Left ventricle myocardium superior (tissue), 1 donor: ENCODE data around the gene CFAP73. TPM values are rescaled to one million over a fixed set of nuclear protein-coding genes. Genes with fewer than 3 reads are reported as not detected.
"Not testable (repeated sequence)": the region's sequence is repeated elsewhere in the genome, so short reads cannot be mapped to it uniquely, and the experiment has no call there.

ENCODE experiments used
- ATAC-seq: fragments of 200-7000 bp; cut with Tn5 transposase; one replicate; pipeline ENCODE4 v1.9.1; 2020; ENCODE audit warnings: mild to moderate bottlenecking, moderate library complexity
- DNase-seq: peaks from one replicate; pipeline ENCODE4 v3.0.0-alpha.2; 2020
- intact Hi-C: fragments of 100-400 bp; cut with micrococcal nuclease; formaldehyde crosslinking; loops from one replicate; pipeline ENCODE4 v1.11.0; 2022
- total RNA-seq: library from RNA; stranded (reverse); fragmentation: NEBNext Ultra II Directional; extraction: Animal tissue kit (Norgen Biotek cat#: 25700); gene quantifications from one replicate; pipeline ENCODE4 v1.2.1, GENCODE V29; 2021
- donor health status: DM: no; HTN: yes; CAD: no; lungs with severe emphysema.

The CFAP73 gene
- total RNA-seq, 1 donor from 2014 or later, result not detected

- DNase-seq, ATAC-seq, intact Hi-C loops: not testable (repeated sequence)
Measured at GRCh38 chr12:113117684-113118083, 31.8 kb upstream of the CFAP73 start.

GRCh38 chr12:113118142-113118541 lies 31.4 kb upstream of the CFAP73 start:
- intact Hi-C loops, result no loop called here
- no peak for ATAC-seq
- DNase-seq, result no peak

GRCh38 chr12:113119980-113120669 lies 29.4 kb upstream of the CFAP73 start:
- intact Hi-C loops, result no loop called here
- DNase-seq (no peak), ATAC-seq (no peak)

- ATAC-seq (no peak), DNase-seq (no peak)
- intact Hi-C loops, result no loop called here
Measured at GRCh38 chr12:113120670-113121370, 28.7 kb upstream of the CFAP73 start.

GRCh38 chr12:113127791-113128199 lies 21.7 kb upstream of the CFAP73 start:
- no peak for DNase-seq
- intact Hi-C loops, result no loop called here
- no peak for ATAC-seq

GRCh38 chr12:113128802-113129663 lies 20.5 kb upstream of the CFAP73 start:
- DNase-seq (no peak), ATAC-seq (no peak)
- intact Hi-C loops, result no loop called here

GRCh38 chr12:113129664-113130456 lies 19.7 kb upstream of the CFAP73 start:
- DNase-seq, result no peak
- intact Hi-C loops, result no loop called here
- ATAC-seq, result no peak

- ATAC-seq (no peak), DNase-seq (no peak)
- intact Hi-C loops, result no loop called here
Measured at GRCh38 chr12:113130457-113131135, 18.9 kb upstream of the CFAP73 start.

- no peak for DNase-seq
- no peak for ATAC-seq
Measured at GRCh38 chr12:113131556-113131955, 18.0 kb upstream of the CFAP73 start.

GRCh38 chr12:113133036-113133435 lies 16.5 kb upstream of the CFAP73 start:
- DNase-seq (no peak), ATAC-seq (no peak)
- intact Hi-C loops, result no loop called here

More at GRCh38 chr12:113131556-113131955, 18.0 kb upstream of the CFAP73 start:
- intact Hi-C loops, result no loop called here

- intact Hi-C loops, result no loop called here
- DNase-seq, result no peak
- no peak for ATAC-seq
Measured at GRCh38 chr12:113133666-113134065, 15.9 kb upstream of the CFAP73 start.

GRCh38 chr12:113134071-113134470 lies 15.5 kb upstream of the CFAP73 start:
- DNase-seq (no peak), ATAC-seq (no peak)
- intact Hi-C loops, result no loop called here

GRCh38 chr12:113134521-113134951 lies 15.0 kb upstream of the CFAP73 start:
- intact Hi-C loops, result no loop called here
- DNase-seq (no peak), ATAC-seq (no peak)

- no peak for DNase-seq
- ATAC-seq, result no peak
- intact Hi-C loops, result no loop called here
Measured at GRCh38 chr12:113135178-113136127, 14.1 kb upstream of the CFAP73 start, which contains the start of gene RASAL1. Gene RASAL1, minus strand, starts transcription at chr12:113135761. Its CDS starts 299 bp downstream, at chr12:113135462.

GRCh38 chr12:113136128-113136989 lies 13.2 kb upstream of the CFAP73 start:
- no peak for ATAC-seq
- DNase-seq, result no peak
- intact Hi-C loops, result no loop called here

- intact Hi-C loops, result no loop called here
- DNase-seq (no peak), ATAC-seq (no peak)
Measured at GRCh38 chr12:113136990-113137511, 12.5 kb upstream of the CFAP73 start.
